Measurements from ENCODE around the gene P3H2. TPM values are rescaled to one million over a fixed set of nuclear protein-coding genes. Genes with fewer than 3 reads are reported as not detected.

The P3H2 gene
- polyA plus RNA-seq, 1 experiment = 32.6 TPM

DNA sequence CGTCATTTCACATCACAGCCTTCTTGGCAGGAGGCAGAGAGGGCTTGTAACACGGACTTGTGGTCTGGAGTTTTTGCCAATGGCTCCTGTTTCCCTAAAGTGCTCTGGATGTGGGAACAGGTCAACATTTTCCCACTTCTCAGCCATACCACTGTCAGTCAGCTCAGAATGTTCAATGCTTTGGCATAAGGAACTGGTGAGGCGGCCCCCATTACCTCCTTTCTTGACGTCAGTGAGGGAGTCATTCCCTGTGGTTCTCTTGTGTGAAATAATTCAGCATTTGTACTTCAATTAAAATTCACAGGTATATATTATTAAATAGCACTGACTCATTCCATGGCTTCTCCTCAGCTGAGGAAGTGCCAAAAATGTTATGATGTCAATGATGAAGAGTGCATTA lies 167.1 kb downstream of the P3H2 start:
- Histone ChIP-seq H3K27me3 (ENCODE audit: control insufficient read depth, insufficient read depth, low read length) (no peaks in the 10 kb centered on the region), H3K27ac (ENCODE audit: low read depth, low read length) (no peak overlapping the region), H3K4me3 (ENCODE audit: low read depth, low read length) (no peak overlapping the region), H3K9me3 (ENCODE audit: control insufficient read depth, insufficient read depth, low read length) (no peaks in the 10 kb centered on the region)
- CTCF ChIA-PET = interaction anchor here (1.0 to 8.7 kb wide), 3 partner anchors 10 to 683 kb away, joined by 4 to 126 read pairs (median 5); partner anchors contain the start of gene CLDN1
- POLR2A ChIA-PET = no interaction called here
- no peak for TF ChIP-seq CTCF (IDR thresholded peaks at IDR 0.05; ENCODE audit: low read depth, low read length)
- no peak for DNase-seq (ENCODE audit: low read depth, low spot score)

GRCh38 chr3:189952272-189952671 lies 168.4 kb downstream of the P3H2 start:
- Histone ChIP-seq H3K4me3 (ENCODE audit: low read depth, low read length) (no peak overlapping the region), H3K9me3 (ENCODE audit: control insufficient read depth, insufficient read depth, low read length) (no peaks in the 10 kb centered on the region), H3K27ac (ENCODE audit: low read depth, low read length) (no peak overlapping the region), H3K27me3 (ENCODE audit: control insufficient read depth, insufficient read depth, low read length) (no peaks in the 10 kb centered on the region)
- POLR2A ChIA-PET = no interaction called here
- no peak for DNase-seq (ENCODE audit: low read depth, low spot score)
- CTCF ChIA-PET = interaction anchor here (6.0 to 8.7 kb wide), 2 partner anchors 9 to 682 kb away, joined by 49 to 126 read pairs; no protein-coding TSS in a partner anchor
- TF ChIP-seq CTCF (IDR thresholded peaks at IDR 0.05; ENCODE audit: low read depth, low read length) = no peak

DNA sequence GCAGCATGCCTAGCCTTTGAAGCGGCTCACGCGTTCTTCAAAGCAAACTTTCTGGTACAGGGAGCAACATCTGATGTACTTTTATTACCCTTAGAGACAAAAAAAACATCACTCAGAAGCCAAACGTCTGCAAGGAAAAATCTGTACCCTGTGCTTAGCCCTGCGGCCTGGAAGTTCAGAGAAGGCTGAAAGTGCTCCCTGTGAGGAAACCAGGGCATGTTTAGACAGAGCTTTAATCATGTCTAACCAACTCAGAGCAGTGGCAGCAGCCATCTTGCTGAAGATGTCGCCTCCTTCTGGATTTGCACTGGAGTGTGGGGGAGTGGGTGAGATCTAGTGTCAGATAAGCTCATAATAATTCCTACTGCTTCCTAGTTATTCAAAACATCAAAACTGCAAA lies 170.4 kb downstream of the P3H2 start:
- DNase-seq (ENCODE audit: low read depth, low spot score) = no peak
- POLR2A ChIA-PET = no interaction called here
- CTCF ChIA-PET = interaction anchor here (0.5 to 8.7 kb wide), 6 partner anchors 11 to 1091 kb away, joined by 3 to 126 read pairs (median 4); no protein-coding TSS in a partner anchor
- TF ChIP-seq CTCF (IDR thresholded peaks at IDR 0.05; ENCODE audit: low read depth, low read length) = no peak
- no peak overlapping the region for H3K4me3 ChIP-seq (ENCODE audit: low read depth, low read length)
- H3K27me3 ChIP-seq (ENCODE audit: control insufficient read depth, insufficient read depth, low read length) = peaks cover 3% of the 10 kb centered on the region
- H3K9me3 ChIP-seq (ENCODE audit: control insufficient read depth, insufficient read depth, low read length) = no peaks in the 10 kb centered on the region
- no peak overlapping the region for H3K27ac ChIP-seq (ENCODE audit: low read depth, low read length)

DNA sequence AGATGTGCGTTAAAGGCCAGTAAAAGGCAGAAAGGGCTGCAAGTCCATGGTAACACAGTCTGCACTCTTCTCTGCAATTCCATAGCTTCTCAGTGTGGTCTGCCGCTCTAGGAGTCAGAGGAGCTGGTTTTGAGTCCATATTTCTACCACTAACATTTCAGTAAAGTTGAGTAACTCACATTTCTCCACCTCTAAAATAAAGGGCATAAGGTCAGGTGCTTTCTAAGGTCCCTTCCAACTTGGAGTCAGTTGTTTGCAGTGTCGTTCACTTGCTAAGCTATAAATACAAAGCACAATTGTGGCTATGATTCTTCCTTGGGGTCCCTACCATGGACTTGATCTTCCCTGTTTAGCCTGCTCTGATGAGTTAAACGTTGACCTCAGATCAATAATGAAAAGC lies 171.1 kb downstream of the P3H2 start:
- no peak overlapping the region for H3K27ac ChIP-seq (ENCODE audit: low read depth, low read length)
- peaks cover 3% of the 10 kb centered on the region for H3K27me3 ChIP-seq (ENCODE audit: control insufficient read depth, insufficient read depth, low read length)
- TF ChIP-seq CTCF (IDR thresholded peaks at IDR 0.05; ENCODE audit: low read depth, low read length) = no peak
- H3K4me3 ChIP-seq (ENCODE audit: low read depth, low read length) = no peak overlapping the region
- CTCF ChIA-PET = interaction anchor here (0.9 to 8.7 kb wide), 6 partner anchors 11 to 679 kb away, joined by 3 to 126 read pairs (median 4); no protein-coding TSS in a partner anchor
- POLR2A ChIA-PET = no interaction called here
- H3K9me3 ChIP-seq (ENCODE audit: control insufficient read depth, insufficient read depth, low read length) = no peaks in the 10 kb centered on the region
- DNase-seq (ENCODE audit: low read depth, low spot score) = no peak

DNA sequence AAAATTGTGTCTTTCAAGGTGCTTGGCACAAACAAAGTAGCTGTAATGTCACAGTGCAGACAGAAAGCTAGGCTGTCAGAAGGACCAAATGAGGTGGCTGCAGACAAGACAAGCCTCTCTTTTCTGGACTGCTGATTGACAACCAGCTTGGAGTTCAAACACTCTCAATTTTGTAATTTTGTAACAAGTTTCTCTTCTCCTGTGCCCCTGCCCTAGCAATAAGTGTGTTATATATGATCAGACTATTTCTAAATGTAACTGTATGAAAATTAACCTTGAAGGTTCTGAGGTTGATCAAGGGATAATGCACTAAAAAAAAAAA lies 172.0 kb downstream of the P3H2 start:
- Histone ChIP-seq H3K27ac (ENCODE audit: low read depth, low read length) (no peak overlapping the region), H3K9me3 (ENCODE audit: control insufficient read depth, insufficient read depth, low read length) (no peaks in the 10 kb centered on the region), H3K4me3 (ENCODE audit: low read depth, low read length) (no peak overlapping the region), H3K27me3 (ENCODE audit: control insufficient read depth, insufficient read depth, low read length) (peaks cover 3% of the 10 kb centered on the region)
- no peak for DNase-seq (ENCODE audit: low read depth, low spot score)
- POLR2A ChIA-PET = no interaction called here
- TF ChIP-seq CTCF (IDR thresholded peaks at IDR 0.05; ENCODE audit: low read depth, low read length) = no peak
- CTCF ChIA-PET = interaction anchor here (0.5 to 8.7 kb wide), 29 partner anchors 9 to 800 kb away, joined by 3 to 126 read pairs (median 4); no protein-coding TSS in a partner anchor

Data from AG04450 (cell line).